Mesodermal cell (in vitro differentiated cells): ENCODE results near the gene MORN3.
"Not testable (repeated sequence)": the region's sequence is repeated elsewhere in the genome, so short reads cannot be mapped to it uniquely, and the experiment has no call there.

Experiments used
- H3K27ac ChIP-seq: 2 replicates; pipeline ENCODE4 v1.7.0; 2013; ENCODE audit warnings: mild to moderate bottlenecking, low read depth, low read length, moderate library complexity; ENCODE audit not compliant: severe bottlenecking
- H3K36me3 ChIP-seq: 2 replicates; pipeline ENCODE4 v1.7.1; 2013; ENCODE audit warnings: mild to moderate bottlenecking, low read length, moderate library complexity; ENCODE audit not compliant: control insufficient read depth, insufficient read depth
- H3K4me1 ChIP-seq: one replicate; pipeline ENCODE4 v1.7.1; 2013; ENCODE audit warnings: mild to moderate bottlenecking, low read length; ENCODE audit not compliant: insufficient read depth, control insufficient read depth, poor library complexity, severe bottlenecking
- H3K4me3 ChIP-seq: 2 replicates; pipeline ENCODE4 v1.7.0; 2013; ENCODE audit warnings: low read length, control low read depth, mild to moderate bottlenecking; ENCODE audit not compliant: insufficient read depth, poor library complexity, severe bottlenecking; ENCODE audit errors: extremely low read depth
- H3K9me3 ChIP-seq: 2 replicates; pipeline ENCODE4 v1.7.1; 2013; ENCODE audit warnings: mild to moderate bottlenecking, low read length, moderate library complexity; ENCODE audit not compliant: control insufficient read depth
- WGBS, 2 experiments: methylation state at CpG; one replicate each; pipeline ENCODE4 v1.1.5; 2013; ENCODE audit warnings: missing lambda C conversion rate in 2 of 2; ENCODE audit not compliant: insufficient coverage in 2 of 2; 5-methylcytosine and 5-hydroxymethylcytosine counted together

The MORN3 gene

DNA sequence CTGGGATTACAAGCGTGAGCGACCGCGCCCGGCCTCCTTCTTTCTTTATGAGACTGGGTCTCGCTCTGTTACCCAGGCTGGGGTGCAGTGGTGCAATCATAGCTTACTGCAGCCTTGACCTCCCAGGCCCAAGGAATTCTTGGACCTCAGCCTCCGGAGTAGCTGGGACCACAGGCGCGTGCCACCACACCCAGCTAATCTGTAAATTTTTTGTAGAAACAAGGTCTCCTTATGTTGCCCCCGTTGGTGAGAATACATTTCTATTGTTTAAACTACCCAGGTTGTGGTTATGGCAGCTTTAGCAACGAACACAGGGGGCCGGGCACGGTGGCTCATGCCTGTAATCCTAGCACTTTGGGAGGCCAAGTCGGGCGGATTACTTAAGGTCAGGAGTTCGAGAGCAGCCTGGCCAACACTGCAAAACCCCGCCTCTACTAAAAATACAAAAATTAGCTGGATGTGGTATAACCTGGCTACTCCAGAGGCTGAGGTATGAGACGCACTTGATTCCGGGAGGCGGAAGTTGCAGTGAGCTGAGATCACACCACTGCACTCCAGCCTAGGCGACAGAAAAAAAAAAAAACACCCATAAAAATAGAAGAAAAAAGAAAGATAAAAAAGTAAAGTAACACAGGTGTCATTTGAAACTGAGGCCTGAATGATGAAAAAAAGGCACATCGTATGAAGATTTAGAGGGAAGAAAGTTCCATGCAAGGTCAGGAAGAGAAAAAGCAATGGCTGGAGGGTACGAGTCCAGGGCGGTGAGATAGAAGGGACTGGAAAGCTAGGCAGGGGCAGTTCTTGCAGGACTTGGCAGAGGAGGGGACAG, 42.1 kb upstream of the MORN3 start:
- H3K4me3 ChIP-seq = peak overlapping the region; percentile 90
- H3K27ac ChIP-seq = no peak overlapping the region
- H3K36me3 ChIP-seq = peaks cover 3% of the 10 kb centered on the region
- no peaks in the 10 kb centered on the region for H3K9me3 ChIP-seq
- WGBS, 2 experiments = 88 to 91% methylated on average over 16 to 18 of the region's 24 CpGs
- H3K4me1 ChIP-seq = peaks cover 7% of the 10 kb centered on the region

DNA sequence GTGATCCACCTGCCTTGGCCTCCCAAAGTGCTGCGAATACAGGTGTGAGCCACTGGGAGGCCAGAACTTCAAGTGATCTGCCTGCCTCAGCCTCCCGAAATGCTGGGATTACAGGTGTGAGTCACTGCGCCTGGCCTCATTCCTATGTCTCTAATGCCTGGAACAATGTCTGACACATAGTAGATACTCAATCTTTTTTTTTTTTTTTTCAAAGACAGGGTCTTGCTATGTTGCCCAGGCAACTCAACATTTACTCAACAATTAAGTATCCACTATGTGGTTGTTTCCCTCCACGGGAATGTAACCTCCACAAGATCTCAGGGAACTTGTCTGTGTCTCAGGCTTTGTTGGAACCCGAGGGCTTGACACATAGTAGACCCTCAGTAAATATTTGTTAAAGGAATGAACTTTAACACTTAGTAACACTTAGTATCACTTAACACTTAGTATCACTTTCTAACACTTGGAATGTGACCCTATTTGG, 40.1 kb upstream of the MORN3 start:
- 92 to 93% methylated on average over 3 to 4 of the region's 5 CpGs for WGBS, 2 experiments
- H3K9me3 ChIP-seq = no peaks in the 10 kb centered on the region
- peak overlapping the region; percentile 82 for H3K27ac ChIP-seq
- peaks cover 7% of the 10 kb centered on the region for H3K4me1 ChIP-seq
- H3K4me3 ChIP-seq = no peak overlapping the region
- H3K36me3 ChIP-seq = no peaks in the 10 kb centered on the region

DNA sequence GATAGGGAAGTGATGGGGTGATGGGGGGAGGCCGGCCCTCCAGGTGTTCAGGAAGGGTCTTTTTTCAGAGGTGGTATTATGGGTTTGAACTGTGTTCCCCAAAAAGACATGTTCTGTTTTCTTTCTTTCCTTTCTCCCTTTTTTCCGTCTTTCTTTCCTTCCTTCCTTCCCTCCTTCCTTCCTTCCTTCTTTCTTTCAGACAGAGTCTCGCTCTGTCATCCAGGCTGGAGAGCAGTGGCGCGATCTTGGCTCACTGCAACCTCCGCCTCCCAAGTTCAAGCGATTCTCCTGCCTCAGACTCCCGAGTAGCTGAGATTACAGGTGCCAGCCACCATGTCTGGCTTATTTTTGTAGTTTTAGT, 39.6 kb upstream of the MORN3 start:
- 91 to 92% methylated on average over 7 to 8 of the region's 8 CpGs for WGBS, 2 experiments
- not testable (repeated sequence) for H3K36me3 ChIP-seq, H3K27ac ChIP-seq, H3K4me1 ChIP-seq, H3K4me3 ChIP-seq, H3K9me3 ChIP-seq

DNA sequence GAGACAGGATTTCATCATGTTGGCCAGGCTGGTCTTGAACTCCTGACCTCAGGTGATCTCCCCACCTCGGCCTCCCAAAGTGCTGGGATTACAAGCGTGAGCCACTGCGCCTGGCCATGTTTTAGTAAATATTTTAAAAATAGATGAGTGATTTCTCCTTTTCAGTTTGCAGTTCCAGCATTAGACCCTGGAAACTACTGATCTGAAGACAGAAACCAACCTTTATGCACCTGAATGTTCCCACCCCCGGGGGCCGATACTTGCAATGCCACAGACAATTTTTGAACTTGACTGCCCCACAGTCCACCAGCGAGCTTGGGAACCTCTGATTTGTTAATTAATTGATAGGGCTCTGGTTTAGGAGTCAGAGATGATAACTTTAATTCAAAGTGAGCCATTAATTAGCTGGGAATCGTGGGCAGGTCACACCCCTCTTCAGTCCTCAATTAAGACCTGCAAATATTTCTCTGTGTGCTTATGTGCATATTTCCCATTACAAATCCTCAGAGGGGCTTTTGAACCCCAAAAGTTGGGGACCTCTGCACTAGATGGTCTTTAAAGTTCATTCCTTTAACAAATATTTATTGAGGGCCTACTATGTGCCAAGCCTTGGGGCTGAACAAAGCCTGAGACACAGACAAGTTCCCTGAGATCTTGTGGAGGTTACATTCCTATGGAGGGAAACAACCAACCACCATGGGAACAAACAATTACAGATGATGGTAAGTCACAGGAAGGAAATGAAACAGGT, 39.0 kb upstream of the MORN3 start:
- Histone ChIP-seq H3K36me3 (no peaks in the 10 kb centered on the region), H3K4me3 (no peak overlapping the region), H3K27ac (no peak overlapping the region), H3K9me3 (no peaks in the 10 kb centered on the region), H3K4me1 (peaks cover 2% of the 10 kb centered on the region)
- 93 to 96% methylated on average over 2 to 3 of the region's 7 CpGs for WGBS, 2 experiments

DNA sequence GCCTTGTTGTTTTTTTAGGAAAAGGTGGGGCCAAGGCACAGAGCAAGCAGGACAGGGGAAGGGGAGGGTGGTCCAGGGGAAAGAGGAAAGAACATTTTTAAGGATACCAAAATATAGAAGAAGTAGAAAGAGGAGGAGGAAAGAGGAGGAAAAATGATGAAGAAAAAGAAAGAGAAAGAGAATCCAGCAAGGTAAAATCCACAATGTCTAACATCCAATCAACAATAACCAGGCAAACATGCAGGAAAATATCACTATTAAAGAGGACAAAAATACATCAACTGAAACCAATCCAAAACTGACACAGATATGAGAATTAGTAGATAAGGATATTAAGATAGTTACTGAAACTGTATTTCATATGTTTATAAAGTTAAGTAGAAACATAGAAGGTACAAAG, 36.1 kb upstream of the MORN3 start:
- no peaks in the 10 kb centered on the region for H3K4me1 ChIP-seq
- H3K9me3 ChIP-seq = no peaks in the 10 kb centered on the region
- H3K4me3 ChIP-seq = no peak overlapping the region
- H3K27ac ChIP-seq = no peak overlapping the region
- H3K36me3 ChIP-seq = no peaks in the 10 kb centered on the region

DNA sequence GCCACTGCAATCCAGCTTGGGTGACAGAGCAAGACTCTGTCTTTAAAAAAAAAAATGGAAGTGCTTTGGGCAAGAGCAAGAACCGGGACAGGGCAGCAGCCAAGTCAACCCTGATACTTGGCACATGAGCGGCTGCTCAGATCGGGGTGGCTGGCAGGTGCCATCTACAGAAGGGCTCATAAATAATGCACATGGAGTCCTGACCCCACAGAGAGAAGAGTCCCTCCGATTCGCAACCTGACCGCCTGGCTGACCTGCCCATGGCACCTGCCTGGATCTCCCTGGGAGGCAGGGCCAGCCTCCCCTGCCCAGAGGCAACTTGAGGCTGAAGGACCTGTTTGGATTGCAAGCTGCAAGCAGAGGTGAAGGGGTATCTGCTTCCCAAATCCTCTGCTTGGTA, 33.5 kb upstream of the MORN3 start:
- no peaks in the 10 kb centered on the region for H3K4me1 ChIP-seq
- 95 to 98% methylated on average over 6 of the region's 6 CpGs for WGBS, 2 experiments
- no peak overlapping the region for H3K4me3 ChIP-seq
- no peak overlapping the region for H3K27ac ChIP-seq
- H3K36me3 ChIP-seq = no peaks in the 10 kb centered on the region
- no peaks in the 10 kb centered on the region for H3K9me3 ChIP-seq

DNA sequence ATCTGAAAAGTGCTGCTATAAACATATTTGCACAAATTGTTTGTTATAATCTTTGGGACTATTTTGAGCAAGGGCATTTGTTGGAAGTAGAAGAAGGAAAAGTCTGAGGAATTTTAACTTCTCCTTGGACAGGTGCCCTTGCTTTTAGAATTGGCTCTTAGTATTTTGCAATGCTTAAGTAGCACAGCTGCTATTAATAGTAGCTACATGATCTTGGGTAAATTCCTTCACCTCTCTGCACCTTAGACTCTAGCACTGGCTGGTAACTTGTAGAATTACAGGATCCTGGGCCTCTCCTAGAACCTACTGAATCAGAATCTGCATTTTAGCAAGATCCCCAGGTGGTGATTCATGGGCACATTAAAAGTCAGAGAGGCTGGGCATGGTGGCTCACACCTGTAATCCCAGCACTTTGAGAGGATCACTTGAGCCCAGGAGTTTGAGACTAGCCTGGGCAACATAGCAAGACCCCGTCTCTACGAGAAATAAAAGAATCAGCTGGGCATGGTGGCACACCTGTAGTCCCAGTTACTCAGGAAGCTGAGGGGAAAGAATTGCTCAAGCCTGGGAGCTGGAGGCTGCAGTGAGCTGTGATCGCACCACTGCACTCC, 32.3 kb upstream of the MORN3 start:
- no peaks in the 10 kb centered on the region for H3K9me3 ChIP-seq
- H3K27ac ChIP-seq = no peak overlapping the region
- no peak overlapping the region for H3K4me3 ChIP-seq
- no peaks in the 10 kb centered on the region for H3K4me1 ChIP-seq
- H3K36me3 ChIP-seq = no peaks in the 10 kb centered on the region
- WGBS, 2 experiments = 85 to 100% methylated on average over 2 to 3 of the region's 3 CpGs

DNA sequence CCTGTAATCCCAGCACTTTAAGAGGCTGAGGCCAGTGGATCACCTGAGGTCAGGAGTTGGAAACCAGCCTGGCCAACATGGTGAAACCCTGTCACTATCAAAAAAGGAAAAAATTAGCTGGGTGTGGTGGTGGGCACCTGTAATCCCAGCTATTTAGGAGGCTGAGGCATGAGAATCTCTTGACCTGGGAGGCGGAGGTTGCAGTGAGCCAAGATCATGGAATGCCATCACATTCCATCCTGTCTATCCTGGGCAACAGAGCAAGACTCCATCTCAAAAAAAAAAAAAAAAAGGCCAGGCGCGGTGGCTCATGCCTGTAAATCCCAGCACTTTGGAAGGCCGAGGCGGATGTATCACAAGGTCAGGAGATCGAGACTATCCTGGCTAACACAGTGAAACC, 28.4 kb upstream of the MORN3 start:
- WGBS, 2 experiments = 93 to 94% methylated on average over 3 to 5 of the region's 6 CpGs

DNA sequence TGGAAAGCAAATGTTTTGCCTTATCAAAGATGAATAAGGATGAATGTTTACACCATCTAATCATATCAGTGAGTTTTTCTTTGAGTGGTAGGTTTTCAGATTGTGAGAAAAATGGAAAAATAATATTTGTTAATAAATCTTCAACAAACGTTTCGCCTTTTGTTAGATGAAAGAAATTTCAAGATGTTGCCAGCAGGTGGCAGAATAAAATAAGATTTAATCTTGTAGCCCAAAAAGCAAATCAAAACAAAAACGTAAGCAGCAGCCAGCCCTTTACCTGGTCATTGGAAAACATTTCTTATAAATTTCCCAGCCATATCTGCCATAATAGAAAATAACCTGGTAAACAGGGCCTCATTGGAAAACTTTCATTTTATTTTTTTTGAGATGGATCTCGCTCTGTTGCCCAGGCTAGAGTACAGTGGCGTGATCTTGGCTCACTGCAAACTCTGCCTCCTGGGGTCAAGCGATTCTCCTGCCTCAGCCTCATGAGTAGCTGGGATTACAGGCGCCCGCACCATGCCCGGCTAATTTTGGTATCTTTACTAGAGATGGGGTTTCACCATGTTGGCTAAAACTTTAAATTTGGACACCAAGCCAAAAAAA, 27.7 kb upstream of the MORN3 start:
- WGBS, 2 experiments = 73 to 78% methylated on average over 4 to 6 of the region's 9 CpGs
- Histone ChIP-seq H3K9me3 (no peaks in the 10 kb centered on the region), H3K27ac (no peak overlapping the region), H3K36me3 (no peaks in the 10 kb centered on the region), H3K4me1 (no peaks in the 10 kb centered on the region), H3K4me3 (no peak overlapping the region)

More for the DNA sequence above, 28.4 kb upstream of the MORN3 start:
- not testable (repeated sequence) for H3K4me1 ChIP-seq, H3K9me3 ChIP-seq, H3K36me3 ChIP-seq, H3K27ac ChIP-seq, H3K4me3 ChIP-seq

DNA sequence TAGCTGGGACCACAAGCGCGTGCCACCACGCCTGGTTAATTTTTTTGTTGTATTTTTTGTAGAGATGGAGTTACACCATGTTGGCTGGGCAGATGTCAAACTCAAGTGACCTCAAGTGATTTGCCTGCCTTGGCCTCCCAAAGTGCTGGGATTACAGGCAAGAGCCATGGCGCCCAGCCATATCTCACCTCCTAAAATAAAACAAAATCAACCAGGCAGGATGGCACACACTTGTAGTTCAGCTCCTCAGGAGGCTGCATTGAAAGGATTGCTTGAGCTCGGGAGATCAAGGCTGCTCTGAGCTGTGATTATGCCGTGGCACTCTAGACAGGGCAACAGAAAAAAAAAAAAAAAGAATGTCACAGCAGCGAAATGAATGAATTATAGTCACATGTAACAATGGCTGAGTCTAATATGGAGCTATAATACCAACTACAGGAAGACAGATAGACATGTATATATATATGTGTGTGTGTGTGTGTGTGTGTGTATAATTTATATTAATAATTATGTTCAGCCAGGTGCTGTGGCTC, 23.8 kb upstream of the MORN3 start:
- no peak overlapping the region for H3K4me3 ChIP-seq
- WGBS, 2 experiments = 86 to 100% methylated on average over 4 to 5 of the region's 7 CpGs
- no peak overlapping the region for H3K27ac ChIP-seq

More for the DNA sequence above, 23.8 kb upstream of the MORN3 start:
- H3K4me1 ChIP-seq = no peaks in the 10 kb centered on the region
- no peaks in the 10 kb centered on the region for H3K36me3 ChIP-seq
- H3K9me3 ChIP-seq = no peaks in the 10 kb centered on the region
